H1 (cell line): Measurements from ENCODE around the gene AGPAT3. TPM values are rescaled to one million over a fixed set of nuclear protein-coding genes. Genes with fewer than 3 reads are reported as not detected.

Source experiments
- CTCF ChIA-PET: fragments of 300-600 bp; sonication (Branson Sonifier 250); formaldehyde crosslinking; loops from one replicate; lab custom pipeline; 2021; ENCODE audit not compliant: partially characterized antibody; lab: Charles Lee
- POLR2A ChIA-PET: fragments of 300-600 bp; sonication (Branson Sonifier 250); formaldehyde crosslinking; loops from one replicate; lab custom pipeline; 2021; ENCODE audit warnings: inconsistent platforms; ENCODE audit not compliant: partially characterized antibody; lab: Charles Lee
- DNase-seq, 2 experiments: peaks; one replicate each; pipeline versions ENCODE4 v3.0.0 to v3.0.0-alpha.2; 2010 to 2022; ENCODE audit warnings: low spot score in 2 of 2, low read depth in 1 of 2, mixed read lengths in 1 of 2
- FAIRE-seq: peaks from 2 replicates; lab custom pipeline; 2011; peaks lifted over from hg19 to GRCh38; lab: Jason Lieb, UNC
- H2AFZ ChIP-seq: 2 replicates; pipeline ENCODE4 v1.8.1; 2012; ENCODE audit warnings: low read length, inconsistent platforms
- H2AK5ac ChIP-seq: 2 replicates; pipeline ENCODE4 v1.6.1; 2013; ENCODE audit warnings: low read depth, low read length
- H2BK120ac ChIP-seq: replicated peaks from 2 replicates; pipeline ENCODE3; 2013; ENCODE audit warnings: low read depth, low read length, inconsistent platforms
- H2BK12ac ChIP-seq: 2 replicates; pipeline ENCODE4 v1.6.1; 2013; ENCODE audit warnings: low read depth, low read length
- H2BK15ac ChIP-seq: 2 replicates; pipeline ENCODE4 v1.6.1; 2013; ENCODE audit warnings: low read length
- H2BK20ac ChIP-seq: 2 replicates; pipeline ENCODE4 v1.6.1; 2013; ENCODE audit warnings: low read length
- H2BK5ac ChIP-seq: 2 replicates; pipeline ENCODE4 v1.6.1; 2013; ENCODE audit warnings: low read depth, low read length
- H3K14ac ChIP-seq: 2 replicates; pipeline ENCODE4 v1.6.1; 2013; ENCODE audit warnings: inconsistent platforms; ENCODE audit not compliant: insufficient read length
- H3K18ac ChIP-seq: 2 replicates; pipeline ENCODE4 v1.6.1; 2013; ENCODE audit warnings: low read length; ENCODE audit errors: extremely low read depth
- H3K23ac ChIP-seq: 2 replicates; pipeline ENCODE4 v1.6.1; 2013; ENCODE audit warnings: inconsistent platforms; ENCODE audit not compliant: insufficient read length
- H3K23me2 ChIP-seq: 2 replicates; pipeline ENCODE4 v1.6.1; 2013; ENCODE audit warnings: low read depth, low read length
- H3K27ac ChIP-seq: 2 replicates; pipeline ENCODE4 v1.6.1; 2011; ENCODE audit warnings: low read depth, low read length, inconsistent platforms
- H3K27me3 ChIP-seq, 4 experiments: replicated peaks in 1 of 4; 1 replicate in 1 of 4; 2 replicates in 3 of 4; pipeline versions ENCODE4 v1.6.1 to v1.8.1; 2011 to 2013; ENCODE audit warnings: low read length in 3 of 4, mild to moderate bottlenecking in 3 of 4, inconsistent platforms in 2 of 4, mixed read lengths in 2 of 4, moderate library complexity in 1 of 4; ENCODE audit not compliant: control insufficient read depth in 3 of 4, insufficient read depth in 3 of 4; ENCODE audit errors: extremely low read depth in 1 of 4
- H3K36me3 ChIP-seq, 4 experiments: 2 replicates each; pipeline versions ENCODE4 v1.6.1 to v1.8.1; 2011 to 2013; ENCODE audit warnings: mild to moderate bottlenecking in 4 of 4, low read length in 3 of 4, moderate library complexity in 2 of 4, control low read depth in 1 of 4, inconsistent platforms in 1 of 4; ENCODE audit not compliant: insufficient read depth in 4 of 4, control insufficient read depth in 2 of 4
- H3K4ac ChIP-seq: replicated peaks from 2 replicates; pipeline ENCODE3; 2013; ENCODE audit warnings: low read length, low read depth, mixed read lengths, inconsistent platforms; ENCODE audit not compliant: insufficient read length
- H3K4me1 ChIP-seq, 4 experiments: replicated peaks in 1 of 4; 1 replicate in 1 of 4; 2 replicates in 3 of 4; pipeline versions ENCODE4 v1.6.1 to v1.8.1; 2011 to 2013; ENCODE audit warnings: low read length in 3 of 4, inconsistent platforms in 2 of 4, mixed read lengths in 1 of 4; ENCODE audit not compliant: insufficient read depth in 4 of 4, control insufficient read depth in 3 of 4
- H3K4me2 ChIP-seq, 2 experiments: 2 replicates each; pipeline versions ENCODE4 v1.6.1 to v1.8.1; 2011 to 2013; ENCODE audit warnings: low read depth in 2 of 2, low read length in 2 of 2, control low read depth in 1 of 2, inconsistent platforms in 1 of 2, mild to moderate bottlenecking in 1 of 2; ENCODE audit not compliant: insufficient read depth in 1 of 2
- H3K4me3 ChIP-seq, 4 experiments: fragments of 200-600, 300-600 bp in 1 of 4; sonication (generic), shearing (Covaris generic), sonication (Bioruptor Twin) in 1 of 4; 2 replicates each; pipeline versions ENCODE4 v1.5.1 to v1.8.1; 2011 to 2016; ENCODE audit warnings: low read length in 4 of 4, low read depth in 3 of 4, control low read depth in 2 of 4, inconsistent platforms in 2 of 4, mild to moderate bottlenecking in 2 of 4, mixed read lengths in 1 of 4, moderate library complexity in 1 of 4; ENCODE audit not compliant: insufficient read depth in 2 of 4; ENCODE audit errors: extremely low read depth in 1 of 4
- H3K56ac ChIP-seq: replicated peaks from 2 replicates; pipeline ENCODE3; 2013; ENCODE audit warnings: low read depth, mild to moderate bottlenecking, mixed read lengths, low read length, inconsistent platforms; ENCODE audit not compliant: insufficient read length
- H3K79me1 ChIP-seq: 2 replicates; pipeline ENCODE4 v1.6.1; 2013; ENCODE audit warnings: low read depth, low read length, control low read depth
- H3K79me2 ChIP-seq, 2 experiments: 2 replicates each; pipeline versions ENCODE4 v1.6.1 to v1.8.1; 2012 to 2013; ENCODE audit warnings: low read length in 2 of 2, mild to moderate bottlenecking in 2 of 2, inconsistent platforms in 1 of 2; ENCODE audit not compliant: insufficient read depth in 2 of 2, control insufficient read depth in 1 of 2
- H3K9ac ChIP-seq, 4 experiments: replicated peaks in 1 of 4; 1 replicate in 1 of 4; 2 replicates in 3 of 4; pipeline versions ENCODE4 v1.6.1 to v1.8.1; 2011 to 2013; ENCODE audit warnings: low read depth in 3 of 4, low read length in 3 of 4, control low read depth in 2 of 4, mild to moderate bottlenecking in 2 of 4, moderate library complexity in 2 of 4, inconsistent platforms in 1 of 4; ENCODE audit errors: extremely low read depth in 1 of 4
- H3K9me3 ChIP-seq, 2 experiments: 2 replicates each; pipeline versions ENCODE4 v1.6.1 to v1.8.1; 2012 to 2013; ENCODE audit warnings: mild to moderate bottlenecking in 2 of 2, moderate library complexity in 2 of 2, control low read depth in 1 of 2, inconsistent platforms in 1 of 2, low read depth in 1 of 2, low read length in 1 of 2, mixed read lengths in 1 of 2; ENCODE audit not compliant: insufficient read depth in 2 of 2
- H4K20me1 ChIP-seq, 2 experiments: replicated peaks in 1 of 2; 2 replicates each; pipeline versions ENCODE3 to v1.8.1; 2011 to 2013; ENCODE audit warnings: inconsistent platforms in 2 of 2, low read length in 2 of 2, mild to moderate bottlenecking in 1 of 2; ENCODE audit not compliant: insufficient read depth in 2 of 2, control insufficient read depth in 1 of 2
- H4K5ac ChIP-seq: 2 replicates; pipeline ENCODE4 v1.6.1; 2013; ENCODE audit warnings: low read length, low read depth, mixed read lengths, inconsistent platforms; ENCODE audit not compliant: insufficient read length
- H4K8ac ChIP-seq: 2 replicates; pipeline ENCODE4 v1.8.0; 2013; ENCODE audit warnings: mild to moderate bottlenecking, moderate library complexity, low read length, inconsistent platforms; ENCODE audit not compliant: insufficient read depth; ENCODE audit errors: extremely low read depth
- H4K91ac ChIP-seq: replicated peaks from 2 replicates; pipeline ENCODE3; 2013; ENCODE audit warnings: low read length, mixed read lengths, inconsistent platforms; ENCODE audit not compliant: insufficient read length
- CTBP2 ChIP-seq: IDR thresholded peaks from 2 replicates; pipeline ENCODE4 v1.7.0; 2011; ENCODE audit warnings: borderline replicate concordance, mild to moderate bottlenecking, moderate library complexity, mixed read lengths, low read length; ENCODE audit not compliant: insufficient read depth, insufficient read length
- WGBS, 2 experiments: shearing (Covaris generic) in 1 of 2; methylation state at CpG; one replicate each; pipeline versions ENCODE4 v1.1.6 to v1.1.7; 2013 to 2015; ENCODE audit warnings: low lambda C conversion rate in 2 of 2, mixed read lengths in 2 of 2, inconsistent platforms in 1 of 2, low coverage in 1 of 2, missing lambda C conversion rate in 1 of 2; ENCODE audit not compliant: insufficient replicate concordance in 2 of 2, insufficient coverage in 1 of 2, insufficient read length in 1 of 2; ENCODE audit errors: extremely low coverage in 1 of 2, missing lambda C conversion rate in 1 of 2; 5-methylcytosine and 5-hydroxymethylcytosine counted together
- polyA plus RNA-seq, 7 experiments: library from polyadenylated mRNA; depleted of rRNA in 3 of 7; stranded (reverse) in 5 of 7; unstranded in 2 of 7; fragments of >200 nt in 5 of 7; fragments of 200-250 nt in 2 of 7; gene quantifications; 1 replicate in 5 of 7; 2 replicates in 1 of 7; 4 replicates in 1 of 7; pipeline versions ENCODE4 v1.2.1 to v1.2.3, GENCODE V29; 2011 to 2013; ENCODE audit warnings: missing spikeins in 2 of 7, mixed read lengths in 2 of 7
- total RNA-seq: library from RNA; stranded (reverse); fragmentation: NEBNext Ultra II Directional; extraction: Animal tissue kit (Norgen Biotek cat#: 25700); gene quantifications from 2 replicates; pipeline ENCODE4 v1.2.1, GENCODE V29; 2021

The AGPAT3 gene
- total and polyA plus RNA-seq, 2 of the 8 experiments (the other 6 are each of a cell fraction or from before 2014, with no cell fraction given): 5.8 to 7.3 TPM

- 95% methylated on average over 6 of the region's 6 CpGs; no CpG with 5 or more reads in 1 of the 2 experiments for WGBS, 2 experiments
- Histone ChIP-seq H3K79me2 (no peaks in the 10 kb centered on the region), H4K5ac (no peak overlapping the region)
- TF ChIP-seq CTBP2: no peak
- TF ChIP-seq, all 59 proteins: peak for 0
- DNase-seq (no peak), FAIRE-seq (no peak)
- H3K4me2 ChIP-seq: no peak overlapping the region
- H3K23ac ChIP-seq: no peak overlapping the region
- H4K91ac ChIP-seq: no peak overlapping the region
- peaks cover 0 to 7% (median 4%) of the 10 kb centered on the region in 4 experiments; a peak in 4 of 7 replicates for H3K4me1 ChIP-seq
- H2BK15ac ChIP-seq: no peak overlapping the region
- no peak overlapping the region for H2BK20ac ChIP-seq
- H2BK5ac ChIP-seq: no peak overlapping the region
- H3K23me2 ChIP-seq: peaks cover 4% of the 10 kb centered on the region; the same call in 1 of the 2 replicates
- no peak overlapping the region for H4K8ac ChIP-seq
- no peak overlapping the region for H3K4me3 ChIP-seq
- H3K14ac ChIP-seq: no peak overlapping the region
- H3K27ac ChIP-seq: no peak overlapping the region
- H3K79me1 ChIP-seq: no peaks in the 10 kb centered on the region
- no peak overlapping the region for H2BK120ac ChIP-seq
- ChIA-PET POLR2A (no interaction called here), CTCF (interaction anchor here (0.7 to 1.6 kb wide), 3 partner anchors 31 to 73 kb away, joined by 3 to 9 read pairs (median 7); no protein-coding TSS in a partner anchor)
- no peak overlapping the region for H3K4ac ChIP-seq
- H2AK5ac ChIP-seq: no peak overlapping the region
- no peak overlapping the region for H3K18ac ChIP-seq
- H2AFZ ChIP-seq: no peak overlapping the region
- H4K20me1 ChIP-seq: no peaks in the 10 kb centered on the region
- no peaks in the 10 kb centered on the region for H3K36me3 ChIP-seq
- H3K9ac ChIP-seq: no peak overlapping the region
- no peak overlapping the region for H2BK12ac ChIP-seq
- H3K9me3 ChIP-seq: no peaks in the 10 kb centered on the region
- peaks cover 0 to 15% (median 9%) of the 10 kb centered on the region in 4 experiments; a peak in 6 of 7 replicates for H3K27me3 ChIP-seq
- no peak overlapping the region for H3K56ac ChIP-seq
These were observed 3.4 kb downstream of the AGPAT3 start for GRCh38 chr21:43868461-43868860.
